K562 treated with DMSO at 1 percent for 48 hours (cell line): ENCODE data around the gene CAPN3. TPM values are rescaled to one million over a fixed set of nuclear protein-coding genes. Genes with fewer than 3 reads are reported as not detected.

Source experiments
- total RNA-seq: library from RNA; unstranded; fragments of 300-600 nt; gene quantifications from 2 replicates; pipeline ENCODE4 v1.2.3, GENCODE V29; 2022; ENCODE audit warnings: low replicate concordance; ENCODE audit errors: extremely low read depth

Gene CAPN3
- not detected in 2 replicates for total RNA-seq

DNA sequence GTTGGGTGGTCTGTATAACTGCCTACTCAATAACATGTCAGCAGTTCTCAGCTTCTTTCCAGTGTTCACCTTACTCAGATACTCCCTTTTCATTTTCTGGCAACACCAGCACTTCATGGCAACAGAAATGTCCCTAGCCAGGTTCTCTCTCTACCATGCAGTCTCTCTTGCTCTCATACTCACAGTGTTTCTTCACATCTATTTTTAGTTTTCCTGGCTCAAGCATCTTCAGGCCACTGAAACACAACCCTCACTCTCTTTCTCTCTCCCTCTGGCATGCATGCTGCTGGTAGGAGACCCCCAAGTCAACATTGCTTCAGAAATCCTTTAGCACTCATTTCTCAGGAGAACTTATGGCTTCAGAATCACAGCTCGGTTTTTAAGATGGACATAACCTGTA is at the start of gene CAPN3:
Gene CAPN3, plus strand, starts transcription at position 253 of the 400 bp plus-strand sequence. CDS start 305 bp downstream, outside the sequence.

Other genes starting within 250 kb of the CAPN3 start
- gene PLA2G4F, start 202.9 kb upstream of the CAPN3 start, total RNA-seq, result not detected in 2 replicates
- gene VPS39, start 151.2 kb upstream of the CAPN3 start, total RNA-seq, result not detected in 2 replicates
- not detected in 2 replicates for gene GANC, start 86.3 kb upstream of the CAPN3 start, total RNA-seq
- not detected in 2 replicates for gene TMEM87A, start 86.1 kb upstream of the CAPN3 start, total RNA-seq
- not detected in 2 replicates for gene ZNF106, start 131.6 kb downstream of the CAPN3 start, total RNA-seq
- not detected in 2 replicates for gene SNAP23, start 136.1 kb downstream of the CAPN3 start, total RNA-seq
- not detected in 2 replicates for gene LRRC57, start 189.3 kb downstream of the CAPN3 start, total RNA-seq
- gene HAUS2, start 189.3 kb downstream of the CAPN3 start, total RNA-seq, result not detected in 2 replicates
- not detected in 2 replicates for gene STARD9, start 216.1 kb downstream of the CAPN3 start, total RNA-seq